Naive B cell (primary cell): ENCODE results near the gene PHAF1. TPM values are rescaled to one million over a fixed set of nuclear protein-coding genes. Genes with fewer than 3 reads are reported as not detected.
A peak's percentile ranks its signal among the peaks of the same experiment; 100 is the strongest.
"Not testable (repeated sequence)": the region's sequence is repeated elsewhere in the genome, so short reads cannot be mapped to it uniquely, and the experiment has no call there.

Experiments used
- ATAC-seq, 2 donors: fragments of 150-1000 bp; cut with Tn5 transposase; 2 replicates each; pipeline ENCODE4 v1.10.0; 2021; ENCODE audit warnings: low read depth in 2 of 2, mild to moderate bottlenecking in 2 of 2, moderate library complexity in 2 of 2
- DNase-seq: peaks from one replicate; pipeline ENCODE4 v3.0.0; 2022
- H3K27ac Mint-ChIP-seq, 6 donors: one replicate each; pipeline ENCODE4 v1.8.0; 2020 to 2022; ENCODE audit warnings: mild to moderate bottlenecking in 6 of 6, mixed read lengths in 6 of 6, moderate library complexity in 5 of 6, inconsistent platforms in 2 of 6
- H3K27me3 Mint-ChIP-seq, 3 donors: one replicate each; pipeline ENCODE4 v1.8.0; 2021 to 2022; ENCODE audit warnings: mixed read lengths in 3 of 3, mild to moderate bottlenecking in 1 of 3
- H3K36me3 Mint-ChIP-seq, 2 donors: one replicate each; pipeline ENCODE4 v1.8.0; 2020 to 2022; ENCODE audit warnings: mixed read lengths in 2 of 2, inconsistent platforms in 1 of 2, mild to moderate bottlenecking in 1 of 2
- H3K4me1 Mint-ChIP-seq, 3 donors: one replicate each; pipeline ENCODE4 v1.8.0; 2020 to 2022; ENCODE audit warnings: mixed read lengths in 3 of 3, inconsistent platforms in 1 of 3, mild to moderate bottlenecking in 1 of 3, moderate library complexity in 1 of 3
- H3K4me3 Mint-ChIP-seq, 8 donors: one replicate each; pipeline ENCODE4 v1.8.0; 2020 to 2022; ENCODE audit warnings: mild to moderate bottlenecking in 8 of 8, mixed read lengths in 8 of 8, moderate library complexity in 8 of 8, inconsistent platforms in 2 of 8
- H3K9me3 Mint-ChIP-seq, 7 donors: one replicate each; pipeline ENCODE4 v1.8.0; 2020 to 2022; ENCODE audit warnings: mixed read lengths in 7 of 7, mild to moderate bottlenecking in 5 of 7, inconsistent platforms in 2 of 7, moderate library complexity in 1 of 7
- polyA plus RNA-seq, 6 donors: library from polyadenylated mRNA; unstranded; fragments of 300-500 nt; fragmentation: Illumina TruSeq; gene quantifications; one replicate each; pipeline ENCODE4 v1.2.3, GENCODE V29; 2021; ENCODE audit warnings: low read depth in 6 of 6

PHAF1 gene
- polyA plus RNA-seq, 6 donors from 2014 or later = 8.8 to 13.2 (median 10.0) TPM; not detected in 1

- Mint-ChIP-seq H3K4me1 (peaks cover 38 to 41% (median 39%) of the 10 kb centered on the region in 3 donors), H3K27me3 (no peaks in the 10 kb centered on the region), H3K4me3 (peak overlapping the region in 1 of 8 donors; percentile 95), H3K36me3 (peaks cover 0 to 7% of the 10 kb centered on the region in 2 donors), H3K9me3 (no peaks in the 10 kb centered on the region), H3K27ac (no peak overlapping the region)
- ATAC-seq (no peak), DNase-seq (no peak)
Measured at GRCh38 chr16:67111951-67112444, 2.3 kb downstream of the PHAF1 start.

- peaks cover 38 to 41% (median 39%) of the 10 kb centered on the region in 3 donors for H3K4me1 Mint-ChIP-seq
- H3K27ac Mint-ChIP-seq = peak overlapping the region in 1 of 6 donors; percentile 60
- peak overlapping the region in 1 of 8 donors; percentile 45 for H3K4me3 Mint-ChIP-seq
- H3K27me3 Mint-ChIP-seq = no peaks in the 10 kb centered on the region
- H3K36me3 Mint-ChIP-seq = peaks cover 0 to 7% of the 10 kb centered on the region in 2 donors
- ATAC-seq (no peak), DNase-seq (no peak)
- H3K9me3 Mint-ChIP-seq = no peaks in the 10 kb centered on the region
Measured at GRCh38 chr16:67112591-67113399, 3.1 kb downstream of the PHAF1 start.

GRCh38 chr16:67114793-67115192 is 5.1 kb downstream of the PHAF1 start:
- DNase-seq (no peak), ATAC-seq (no peak)
- Mint-ChIP-seq H3K4me1 (peaks cover 32 to 39% (median 37%) of the 10 kb centered on the region in 3 donors), H3K27me3 (no peaks in the 10 kb centered on the region), H3K36me3 (peaks cover 0 to 7% of the 10 kb centered on the region in 2 donors), H3K9me3 (no peaks in the 10 kb centered on the region), H3K4me3 (peak overlapping the region in 1 of 8 donors; percentile 27), H3K27ac (peak overlapping the region in 2 of 6 donors; percentile 2 to 78)

GRCh38 chr16:67115639-67116038 is 5.9 kb downstream of the PHAF1 start:
- Mint-ChIP-seq H3K27ac (peak overlapping the region in 2 of 6 donors; percentile 15 to 68), H3K36me3 (peaks cover 0 to 7% of the 10 kb centered on the region in 2 donors), H3K27me3 (no peaks in the 10 kb centered on the region), H3K4me3 (no peak overlapping the region), H3K4me1 (peaks cover 25 to 31% (median 30%) of the 10 kb centered on the region in 3 donors), H3K9me3 (no peaks in the 10 kb centered on the region)
- no peak for ATAC-seq
- no peak for DNase-seq

GRCh38 chr16:67116388-67117311 is 6.9 kb downstream of the PHAF1 start:
- no peaks in the 10 kb centered on the region for H3K9me3 Mint-ChIP-seq
- ATAC-seq (no peak), DNase-seq (no peak)
- no peak overlapping the region for H3K4me3 Mint-ChIP-seq
- no peaks in the 10 kb centered on the region for H3K27me3 Mint-ChIP-seq
- H3K4me1 Mint-ChIP-seq = peaks cover 20 to 22% (median 21%) of the 10 kb centered on the region in 3 donors
- peaks cover 0 to 7% of the 10 kb centered on the region in 2 donors for H3K36me3 Mint-ChIP-seq
- peak overlapping the region in 2 of 6 donors; percentile 15 to 41 for H3K27ac Mint-ChIP-seq

GRCh38 chr16:67117716-67118115 is 8.0 kb downstream of the PHAF1 start:
- DNase-seq (no peak), ATAC-seq (no peak)
- Mint-ChIP-seq H3K9me3 (no peaks in the 10 kb centered on the region), H3K36me3 (peaks cover 0 to 7% of the 10 kb centered on the region in 2 donors), H3K4me1 (peaks cover 12 to 14% (median 13%) of the 10 kb centered on the region in 3 donors), H3K4me3 (no peak overlapping the region), H3K27ac (no peak overlapping the region), H3K27me3 (no peaks in the 10 kb centered on the region)

GRCh38 chr16:67120025-67120424 is 10.3 kb downstream of the PHAF1 start:
- Mint-ChIP-seq H3K27ac (no peak overlapping the region), H3K36me3 (peaks cover 8 to 13% of the 10 kb centered on the region in 2 donors), H3K9me3 (no peaks in the 10 kb centered on the region), H3K27me3 (no peaks in the 10 kb centered on the region), H3K4me1 (peaks cover 2 to 8% (median 7%) of the 10 kb centered on the region in 3 donors), H3K4me3 (no peak overlapping the region)
- DNase-seq (no peak), ATAC-seq (no peak)

- DNase-seq, H3K9me3 Mint-ChIP-seq, H3K4me1 Mint-ChIP-seq, H3K27me3 Mint-ChIP-seq, H3K27ac Mint-ChIP-seq, ATAC-seq, H3K4me3 Mint-ChIP-seq: not testable (repeated sequence)
- H3K36me3 Mint-ChIP-seq = peaks cover 15% of the 10 kb centered on the region in 2 donors
Measured at GRCh38 chr16:67122799-67123198, 13.1 kb downstream of the PHAF1 start.

GRCh38 chr16:67128417-67128816 is 18.7 kb downstream of the PHAF1 start:
- no peak for DNase-seq
- Mint-ChIP-seq H3K4me3 (no peak overlapping the region), H3K27ac (peak overlapping the region in 1 of 6 donors; percentile 88), H3K27me3 (no peaks in the 10 kb centered on the region), H3K36me3 (peaks cover 29 to 33% of the 10 kb centered on the region in 2 donors), H3K4me1 (peaks cover 2 to 5% (median 4%) of the 10 kb centered on the region in 3 donors), H3K9me3 (no peaks in the 10 kb centered on the region)
- ATAC-seq = no peak

GRCh38 chr16:67128887-67129286 is 19.1 kb downstream of the PHAF1 start:
- Mint-ChIP-seq H3K4me3 (no peak overlapping the region), H3K36me3 (peaks cover 25 to 28% of the 10 kb centered on the region in 2 donors), H3K27me3 (no peaks in the 10 kb centered on the region), H3K9me3 (no peaks in the 10 kb centered on the region), H3K27ac (no peak overlapping the region), H3K4me1 (peaks cover 0 to 5% (median 0%) of the 10 kb centered on the region in 3 donors)
- no peak for ATAC-seq
- DNase-seq = no peak

GRCh38 chr16:67129422-67129821 is 19.7 kb downstream of the PHAF1 start:
- ATAC-seq (no peak), DNase-seq (no peak)
- Mint-ChIP-seq H3K4me3 (no peak overlapping the region), H3K36me3 (peaks cover 20 to 27% of the 10 kb centered on the region in 2 donors), H3K4me1 (peaks cover 0 to 5% (median 0%) of the 10 kb centered on the region in 3 donors), H3K27ac (no peak overlapping the region), H3K27me3 (no peaks in the 10 kb centered on the region), H3K9me3 (no peaks in the 10 kb centered on the region)

GRCh38 chr16:67137605-67138004 is 27.9 kb downstream of the PHAF1 start:
- H3K9me3 Mint-ChIP-seq = no peaks in the 10 kb centered on the region
- peaks cover 23 to 24% of the 10 kb centered on the region in 2 donors for H3K36me3 Mint-ChIP-seq
- H3K4me3 Mint-ChIP-seq = no peak overlapping the region
- DNase-seq = no peak
- H3K4me1 Mint-ChIP-seq = peaks cover 0 to 3% (median 0%) of the 10 kb centered on the region in 3 donors
- no peak overlapping the region for H3K27ac Mint-ChIP-seq
- no peak for ATAC-seq
- no peaks in the 10 kb centered on the region for H3K27me3 Mint-ChIP-seq

- Mint-ChIP-seq H3K27ac (no peak overlapping the region), H3K27me3 (no peaks in the 10 kb centered on the region), H3K4me1 (peaks cover 0 to 3% (median 0%) of the 10 kb centered on the region in 3 donors), H3K36me3 (peaks cover 32 to 52% of the 10 kb centered on the region in 2 donors), H3K4me3 (no peak overlapping the region), H3K9me3 (no peaks in the 10 kb centered on the region)
- DNase-seq (no peak), ATAC-seq (no peak)
Measured at GRCh38 chr16:67141391-67141790, 31.6 kb downstream of the PHAF1 start.
